DOHH2 (cell line): ENCODE results near the gene MRPS5.

Source experiments
- H3F3A ChIP-seq: fragments of 200-600 bp; sonication (generic), shearing (Covaris generic); 2 replicates; pipeline ENCODE4 v1.6.0; 2016; ENCODE audit warnings: antibody characterized with exemption, mild to moderate bottlenecking; ENCODE audit not compliant: control insufficient read depth, insufficient read depth
- H3K27ac ChIP-seq: fragments of 200-600 bp; sonication (generic); 2 replicates; pipeline ENCODE4 v1.5.1; 2014; ENCODE audit warnings: low read depth, mild to moderate bottlenecking, low read length, moderate library complexity
- H3K27me3 ChIP-seq: fragments of 200-600 bp; sonication (generic); 2 replicates; pipeline ENCODE4 v1.6.1; 2014; ENCODE audit warnings: mild to moderate bottlenecking, low read length, mixed read lengths; ENCODE audit not compliant: control insufficient read depth
- H3K36me3 ChIP-seq: fragments of 200-600 bp; sonication (generic); 2 replicates; pipeline ENCODE4 v1.6.1; 2014; ENCODE audit warnings: mild to moderate bottlenecking, low read length, moderate library complexity, mixed read lengths; ENCODE audit not compliant: control insufficient read depth
- H3K4me1 ChIP-seq: fragments of 200-600 bp; sonication (generic); 2 replicates; pipeline ENCODE4 v1.6.1; 2014; ENCODE audit warnings: mild to moderate bottlenecking, low read length, mixed read lengths; ENCODE audit not compliant: control insufficient read depth
- H3K4me2 ChIP-seq: fragments of 200-600 bp; sonication (generic); 2 replicates; pipeline ENCODE4 v1.6.0; 2014; ENCODE audit warnings: mild to moderate bottlenecking, low read length, moderate library complexity
- H3K4me3 ChIP-seq: fragments of 200-600 bp; sonication (generic); 2 replicates; pipeline ENCODE4 v1.5.1; 2014; ENCODE audit warnings: mild to moderate bottlenecking, low read length, mixed read lengths
- H3K79me2 ChIP-seq: fragments of 200-600 bp; sonication (generic); 2 replicates; pipeline ENCODE4 v1.6.1; 2014; ENCODE audit warnings: mild to moderate bottlenecking, low read length, mixed read lengths; ENCODE audit not compliant: control insufficient read depth
- H3K9me2 ChIP-seq: fragments of 200-600 bp; sonication (generic); replicated peaks from 2 replicates; pipeline ENCODE4 v1.6.1; 2014; ENCODE audit warnings: mild to moderate bottlenecking, low read length, mixed read lengths; ENCODE audit not compliant: control insufficient read depth
- H3K9me3 ChIP-seq: fragments of 200-600 bp; sonication (generic); 2 replicates; pipeline ENCODE4 v1.6.1; 2014; ENCODE audit warnings: antibody characterized with exemption, low read length, mixed read lengths; ENCODE audit not compliant: control insufficient read depth, insufficient read depth
- H4K20me1 ChIP-seq: fragments of 200-600 bp; sonication (generic); 2 replicates; pipeline ENCODE4 v1.6.0; 2014; ENCODE audit warnings: low read depth, mild to moderate bottlenecking, antibody characterized with exemption, low read length, moderate library complexity; ENCODE audit not compliant: control insufficient read depth, insufficient read depth
- EZH2phosphoT487 ChIP-seq: fragments of 200-600 bp; sonication (generic); IDR thresholded peaks from 2 replicates; pipeline ENCODE4 v1.6.1; 2017; ENCODE audit warnings: borderline replicate concordance, mild to moderate bottlenecking, antibody characterized with exemption, low read length, moderate library complexity, mixed read lengths
- TF ChIP-seq, protein P1 (sequence below): fragments of 200-600 bp; sonication (generic); IDR thresholded peaks from one replicate; pipeline ENCODE4 v1.5.1; 2014; ENCODE audit warnings: antibody characterized with exemption, mild to moderate bottlenecking, low read depth, low read length; ENCODE audit not compliant: poor library complexity, severe bottlenecking

Gene MRPS5

GRCh38 chr2:95079199-95079683 is 42.4 kb downstream of the MRPS5 start:
- TF ChIP-seq, protein P1, sequence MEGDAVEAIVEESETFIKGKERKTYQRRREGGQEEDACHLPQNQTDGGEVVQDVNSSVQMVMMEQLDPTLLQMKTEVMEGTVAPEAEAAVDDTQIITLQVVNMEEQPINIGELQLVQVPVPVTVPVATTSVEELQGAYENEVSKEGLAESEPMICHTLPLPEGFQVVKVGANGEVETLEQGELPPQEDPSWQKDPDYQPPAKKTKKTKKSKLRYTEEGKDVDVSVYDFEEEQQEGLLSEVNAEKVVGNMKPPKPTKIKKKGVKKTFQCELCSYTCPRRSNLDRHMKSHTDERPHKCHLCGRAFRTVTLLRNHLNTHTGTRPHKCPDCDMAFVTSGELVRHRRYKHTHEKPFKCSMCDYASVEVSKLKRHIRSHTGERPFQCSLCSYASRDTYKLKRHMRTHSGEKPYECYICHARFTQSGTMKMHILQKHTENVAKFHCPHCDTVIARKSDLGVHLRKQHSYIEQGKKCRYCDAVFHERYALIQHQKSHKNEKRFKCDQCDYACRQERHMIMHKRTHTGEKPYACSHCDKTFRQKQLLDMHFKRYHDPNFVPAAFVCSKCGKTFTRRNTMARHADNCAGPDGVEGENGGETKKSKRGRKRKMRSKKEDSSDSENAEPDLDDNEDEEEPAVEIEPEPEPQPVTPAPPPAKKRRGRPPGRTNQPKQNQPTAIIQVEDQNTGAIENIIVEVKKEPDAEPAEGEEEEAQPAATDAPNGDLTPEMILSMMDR = no peak
- no peak for TF ChIP-seq EZH2phosphoT487
- peaks cover 22% of the 10 kb centered on the region for H3K27me3 ChIP-seq
- H3K79me2 ChIP-seq = no peaks in the 10 kb centered on the region
- no peaks in the 10 kb centered on the region for H3K36me3 ChIP-seq
- 0 out of 2 replicates have a peak, but pooled peaks cover 2% of the 10 kb centered on the region for H3K4me1 ChIP-seq
- peaks cover 11% of the 10 kb centered on the region; the same call in 1 of the 2 replicates for H3F3A ChIP-seq
- H3K4me3 ChIP-seq = no peak overlapping the region
- no peak overlapping the region for H3K4me2 ChIP-seq
- H3K9me2 ChIP-seq = no peaks in the 10 kb centered on the region
- no peak overlapping the region for H3K27ac ChIP-seq
- no peaks in the 10 kb centered on the region for H4K20me1 ChIP-seq
- H3K9me3 ChIP-seq = no peaks in the 10 kb centered on the region

GRCh38 chr2:95077861-95078603 is 43.6 kb downstream of the MRPS5 start:
- Histone ChIP-seq H3K4me1 (0 out of 2 replicates have a peak, but pooled peaks cover 2% of the 10 kb centered on the region), H3K79me2 (no peaks in the 10 kb centered on the region), H3K4me2 (no peak overlapping the region), H4K20me1 (no peaks in the 10 kb centered on the region), H3K9me2 (no peaks in the 10 kb centered on the region), H3K9me3 (no peaks in the 10 kb centered on the region), H3K27me3 (peaks cover 26% of the 10 kb centered on the region), H3K27ac (no peak overlapping the region), H3F3A (peaks cover 8% of the 10 kb centered on the region; the same call in 1 of the 2 replicates), H3K4me3 (no peak overlapping the region), H3K36me3 (no peaks in the 10 kb centered on the region)
- no peak for TF ChIP-seq EZH2phosphoT487
- TF ChIP-seq, protein P1 = no peak

DNA sequence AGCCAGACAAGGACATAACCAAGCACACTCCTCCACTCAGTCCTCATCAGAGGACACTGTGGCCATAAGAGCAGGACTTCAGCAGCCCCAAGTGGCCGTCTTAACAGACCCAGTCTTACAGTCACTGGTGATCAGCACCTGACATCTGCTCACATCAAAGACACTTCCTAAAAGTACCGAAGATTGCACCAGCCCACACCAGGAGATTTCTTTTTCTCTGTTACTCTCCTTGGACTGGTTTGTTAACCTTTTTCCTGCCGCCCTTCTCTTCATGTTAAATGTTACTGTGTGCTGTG is 44.1 kb downstream of the MRPS5 start:
- H3K4me3 ChIP-seq = no peak overlapping the region
- H3K79me2 ChIP-seq = no peaks in the 10 kb centered on the region
- no peaks in the 10 kb centered on the region for H3K9me3 ChIP-seq
- no peaks in the 10 kb centered on the region for H3K36me3 ChIP-seq
- H3K9me2 ChIP-seq = no peaks in the 10 kb centered on the region
- H3K4me1 ChIP-seq = 0 out of 2 replicates have a peak, but pooled peaks cover 2% of the 10 kb centered on the region
- peaks cover 30% of the 10 kb centered on the region for H3K27me3 ChIP-seq
- no peak overlapping the region for H3K4me2 ChIP-seq
- TF ChIP-seq, protein P1 = no peak
- no peak for TF ChIP-seq EZH2phosphoT487
- peaks cover 5% of the 10 kb centered on the region; the same call in 1 of the 2 replicates for H3F3A ChIP-seq
- H4K20me1 ChIP-seq = no peaks in the 10 kb centered on the region
- no peak overlapping the region for H3K27ac ChIP-seq
